Subcutaneous adipose tissue (tissue), 4 donors: ENCODE measurements around the gene ARF1. TPM values are rescaled to one million over a fixed set of nuclear protein-coding genes. Genes with fewer than 3 reads are reported as not detected.

Experiments
- total RNA-seq, 4 donors: library from RNA; depleted of rRNA; stranded (reverse); fragments of >200 nt; gene quantifications; one replicate each; pipeline ENCODE4 v1.1.0, GENCODE V29; 2016
- TF ChIP-seq, protein P1 (sequence below): fragments of 450-650 bp; IDR thresholded peaks from one replicate; pipeline ENCODE4 v1.5.1; 2016; ENCODE audit warnings: low read depth, mild to moderate bottlenecking, control low read depth, antibody characterized with exemption, moderate library complexity

ARF1 gene
- total RNA-seq, 4 donors from 2014 or later = 227 to 245 (median 236) TPM

DNA sequence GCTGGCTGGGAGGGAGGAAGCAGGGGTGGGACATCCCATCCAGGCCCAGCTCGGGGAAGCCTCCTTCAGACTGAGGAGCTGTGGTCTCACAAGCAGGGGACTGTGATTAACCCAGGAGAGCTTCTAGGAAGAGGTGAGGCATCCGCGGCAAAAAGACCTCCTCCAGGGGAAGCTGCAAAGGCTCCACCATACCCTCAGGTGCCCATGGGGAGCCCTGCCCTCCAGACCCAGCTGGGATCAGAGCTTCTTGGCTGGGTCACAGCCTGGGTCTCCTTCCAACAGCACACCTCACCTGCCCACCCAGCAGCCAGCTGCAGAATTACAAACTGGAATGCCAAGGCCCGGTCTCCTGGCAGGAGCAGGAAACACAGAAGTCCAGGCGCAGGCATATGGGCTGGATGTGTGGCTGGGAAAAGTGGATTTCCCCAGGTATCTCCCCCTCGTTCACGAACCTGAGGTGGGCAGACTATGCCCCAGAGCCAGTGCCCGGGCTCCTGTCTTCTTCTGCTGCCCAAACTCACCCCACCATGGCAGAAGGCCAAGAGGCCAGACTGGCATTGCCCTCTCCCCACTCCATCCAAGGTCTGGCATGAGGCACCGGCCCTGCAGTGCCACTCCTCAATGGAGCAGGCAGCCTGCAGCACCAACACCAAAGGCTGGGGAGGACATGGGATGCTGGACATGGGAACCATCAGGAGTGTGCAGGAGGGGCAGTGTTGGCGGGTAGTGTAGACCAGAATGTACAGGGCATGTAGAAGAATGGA, 15.4 kb upstream of the ARF1 start:
- TF ChIP-seq, protein P1, sequence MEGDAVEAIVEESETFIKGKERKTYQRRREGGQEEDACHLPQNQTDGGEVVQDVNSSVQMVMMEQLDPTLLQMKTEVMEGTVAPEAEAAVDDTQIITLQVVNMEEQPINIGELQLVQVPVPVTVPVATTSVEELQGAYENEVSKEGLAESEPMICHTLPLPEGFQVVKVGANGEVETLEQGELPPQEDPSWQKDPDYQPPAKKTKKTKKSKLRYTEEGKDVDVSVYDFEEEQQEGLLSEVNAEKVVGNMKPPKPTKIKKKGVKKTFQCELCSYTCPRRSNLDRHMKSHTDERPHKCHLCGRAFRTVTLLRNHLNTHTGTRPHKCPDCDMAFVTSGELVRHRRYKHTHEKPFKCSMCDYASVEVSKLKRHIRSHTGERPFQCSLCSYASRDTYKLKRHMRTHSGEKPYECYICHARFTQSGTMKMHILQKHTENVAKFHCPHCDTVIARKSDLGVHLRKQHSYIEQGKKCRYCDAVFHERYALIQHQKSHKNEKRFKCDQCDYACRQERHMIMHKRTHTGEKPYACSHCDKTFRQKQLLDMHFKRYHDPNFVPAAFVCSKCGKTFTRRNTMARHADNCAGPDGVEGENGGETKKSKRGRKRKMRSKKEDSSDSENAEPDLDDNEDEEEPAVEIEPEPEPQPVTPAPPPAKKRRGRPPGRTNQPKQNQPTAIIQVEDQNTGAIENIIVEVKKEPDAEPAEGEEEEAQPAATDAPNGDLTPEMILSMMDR = no peak

DNA sequence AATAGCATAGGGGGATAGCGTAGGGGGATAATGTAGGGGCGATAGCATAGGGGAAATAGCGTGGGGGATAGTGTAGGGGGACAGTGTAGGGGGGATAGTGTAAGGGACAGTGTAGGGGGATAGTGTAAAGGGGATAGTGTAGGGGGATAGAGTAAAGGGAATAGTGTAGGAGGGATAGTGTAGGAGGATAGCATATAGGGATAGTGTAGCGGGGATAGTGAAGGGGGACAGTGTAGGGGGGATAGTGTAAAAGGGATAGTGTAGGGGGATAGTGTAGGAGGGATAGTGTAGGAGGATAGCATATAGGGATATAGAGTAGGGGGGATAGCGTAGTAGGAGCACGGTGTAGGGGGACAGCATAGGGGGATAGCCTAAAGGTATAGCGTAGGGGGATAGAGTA, 14.1 kb upstream of the ARF1 start:
- TF ChIP-seq, protein P1 = no peak

DNA sequence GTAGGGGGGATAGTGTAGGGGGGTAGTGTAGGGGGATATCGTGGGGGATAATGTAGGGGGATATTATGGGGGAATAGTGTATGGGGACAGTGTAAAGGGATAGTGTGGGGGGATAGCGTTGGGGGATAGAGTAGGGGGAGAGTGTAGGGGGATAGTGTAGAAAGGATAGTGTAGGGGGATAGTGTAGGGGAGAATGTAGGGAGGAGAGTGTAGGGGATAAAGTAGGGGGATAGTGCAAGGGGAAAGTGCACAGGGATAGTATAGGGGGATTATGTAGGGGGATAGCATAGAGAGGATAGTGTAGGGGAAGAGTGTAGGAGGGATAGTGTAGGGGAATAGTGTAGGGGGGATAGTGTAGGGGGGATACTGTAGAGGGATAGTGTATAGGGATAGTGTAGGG, 12.3 kb upstream of the ARF1 start:
- TF ChIP-seq, protein P1 = no peak

DNA sequence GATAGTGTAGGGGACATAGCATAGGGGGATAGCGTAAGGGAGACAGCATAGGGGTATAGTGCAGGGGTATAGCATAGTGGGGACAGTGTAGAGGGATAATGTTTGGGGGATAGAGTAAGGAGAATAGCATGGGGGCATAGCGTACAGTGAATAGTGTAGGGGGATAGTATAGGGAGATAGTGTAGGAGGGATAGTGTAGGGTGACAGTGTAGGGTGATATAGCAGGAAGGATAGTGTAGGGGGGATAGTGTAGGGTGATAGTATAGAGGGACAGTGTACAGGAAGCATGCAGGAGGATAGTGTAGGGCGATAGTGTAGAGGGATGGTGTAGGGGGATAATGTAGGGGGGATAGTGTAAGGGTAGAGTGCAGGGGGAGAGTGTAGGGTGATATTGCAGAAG, 11.7 kb upstream of the ARF1 start:
- TF ChIP-seq, protein P1 = no peak

DNA sequence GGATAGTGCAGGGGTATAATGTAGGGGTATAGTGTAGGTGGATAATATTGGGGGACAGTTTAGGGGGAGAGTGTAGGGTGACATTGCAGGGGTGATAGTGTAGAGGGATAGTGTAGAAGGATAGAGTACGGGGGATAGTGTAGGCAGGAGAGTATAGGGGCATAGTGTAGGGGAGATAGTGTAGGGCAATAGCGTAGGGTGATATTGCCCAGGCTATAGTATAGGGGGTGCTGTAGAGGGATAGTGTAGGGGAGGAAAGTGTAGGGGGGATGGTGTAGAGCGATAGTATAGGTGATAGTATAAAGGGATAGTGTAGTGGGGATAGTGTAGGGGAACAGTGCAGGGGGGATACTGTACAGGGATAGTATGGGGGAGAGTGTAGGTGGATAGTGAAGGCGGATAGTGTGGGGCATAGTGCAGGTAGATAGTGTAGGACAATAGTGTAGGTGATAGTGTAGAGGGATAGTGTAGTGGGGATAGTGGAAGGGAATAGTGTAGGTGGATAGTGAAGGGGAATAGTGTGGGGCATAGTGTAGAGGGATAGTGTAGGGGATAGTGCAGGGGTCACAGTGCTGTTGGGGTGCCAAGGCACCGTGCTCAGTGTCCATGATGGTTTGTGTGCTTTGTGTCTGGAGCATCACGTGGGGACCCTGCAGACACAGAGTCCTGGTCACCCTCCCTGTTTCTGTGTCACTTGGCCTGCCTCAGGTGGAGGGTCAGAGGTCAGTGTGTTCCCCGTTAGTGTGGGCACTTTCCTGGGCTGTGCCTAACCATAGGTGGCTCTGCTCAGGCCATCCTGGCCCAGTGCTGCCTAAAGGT, 10.5 kb upstream of the ARF1 start:
- TF ChIP-seq, protein P1 = no peak

DNA sequence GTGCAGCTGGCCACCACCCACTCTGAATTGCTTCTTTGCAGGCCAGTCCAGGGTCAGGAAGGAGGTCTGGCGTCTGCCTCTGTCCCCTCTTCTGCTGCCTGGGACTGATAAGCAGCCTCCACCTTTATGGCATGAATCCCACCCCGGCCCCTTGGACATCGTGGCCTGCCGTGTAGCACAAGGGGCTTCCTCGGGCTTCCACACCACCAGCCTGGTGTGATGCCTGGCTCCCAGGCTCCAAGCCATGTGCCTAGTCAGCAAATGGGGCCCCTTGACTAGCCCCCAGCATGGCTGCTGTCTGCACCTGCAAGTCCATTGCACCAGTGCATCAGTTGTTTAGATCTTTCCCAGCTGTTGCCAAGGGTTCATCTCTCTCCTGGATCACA, 9.9 kb upstream of the ARF1 start:
- TF ChIP-seq, protein P1 = no peak
